Large intestine (tissue), 3 donors: Measurements from ENCODE around the gene SSX4B. TPM values are rescaled to one million over a fixed set of nuclear protein-coding genes. Genes with fewer than 3 reads are reported as not detected.
"Not testable (repeated sequence)": the region's sequence is repeated elsewhere in the genome, so short reads cannot be mapped to it uniquely, and the experiment has no call there.

Experiments
- DNase-seq, 2 donors: peaks; one replicate each; pipeline versions ENCODE4 v3.0.0 to v3.0.0-alpha.2; 2013
- H3K27ac ChIP-seq: one replicate; pipeline ENCODE4 v1.5.1; 2013; ENCODE audit warnings: low read length
- H3K27me3 ChIP-seq: 2 replicates; pipeline ENCODE4 v1.6.1; 2013; ENCODE audit warnings: low read length; ENCODE audit not compliant: control insufficient read depth, insufficient read depth
- H3K36me3 ChIP-seq: 2 replicates; pipeline ENCODE4 v1.6.1; 2013; ENCODE audit warnings: low read length; ENCODE audit not compliant: control insufficient read depth, insufficient read depth
- H3K4me1 ChIP-seq: one replicate; pipeline ENCODE4 v1.6.1; 2013; ENCODE audit warnings: low read length; ENCODE audit not compliant: control insufficient read depth, insufficient read depth
- H3K4me3 ChIP-seq: one replicate; pipeline ENCODE4 v1.5.1; 2013; ENCODE audit warnings: low read length
- H3K9me3 ChIP-seq: one replicate; pipeline ENCODE4 v1.6.1; 2013; ENCODE audit warnings: mild to moderate bottlenecking, low read depth, low read length, moderate library complexity; ENCODE audit not compliant: control insufficient read depth
- WGBS: methylation state at CpG from one replicate; pipeline ENCODE4 v1.1.5; 2013; ENCODE audit warnings: low lambda C conversion rate; ENCODE audit not compliant: insufficient coverage; 5-methylcytosine and 5-hydroxymethylcytosine counted together
- polyA plus RNA-seq: library from polyadenylated mRNA; unstranded; fragments of 120-200 nt; gene quantifications from one replicate; pipeline ENCODE4 v1.2.1, GENCODE V29; 2013

The SSX4B gene
- polyA plus RNA-seq, 1 donor = not detected

DNA sequence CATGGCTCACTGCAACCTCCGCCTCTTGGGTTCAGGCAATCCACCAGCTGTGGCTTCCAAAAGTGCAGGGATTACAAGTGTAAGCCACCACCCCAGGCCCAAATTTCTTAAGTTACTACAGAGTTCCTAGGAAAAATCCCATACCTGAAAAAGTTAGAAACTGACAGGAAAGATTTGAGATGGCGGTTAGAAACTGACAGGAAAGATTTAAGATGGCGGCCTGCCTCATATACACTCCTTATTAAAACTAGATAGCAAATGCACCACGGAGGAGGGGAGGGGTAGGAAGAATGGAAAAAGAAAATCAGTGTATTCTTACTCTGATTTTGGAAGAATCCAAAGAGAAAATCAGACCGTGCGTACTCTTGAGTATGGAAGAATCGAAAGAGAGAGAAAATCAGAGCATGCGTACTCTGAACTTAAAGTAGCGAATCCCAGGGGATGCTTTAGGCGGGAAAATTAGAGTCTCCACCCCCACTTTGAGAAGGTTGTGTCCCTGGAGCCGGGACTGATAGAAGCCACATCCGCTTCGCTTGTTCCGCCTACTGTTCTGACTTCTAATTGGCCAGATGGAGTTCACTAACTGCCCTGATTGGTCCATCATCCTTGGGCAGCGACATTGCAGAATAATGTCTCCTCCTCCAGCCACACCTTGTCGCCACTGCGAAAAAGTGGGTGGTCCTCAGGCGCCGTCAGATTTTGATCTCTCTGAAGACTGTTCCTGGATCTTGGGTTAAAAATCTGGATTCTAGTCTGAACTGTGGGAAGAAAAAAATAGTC is 55.3 kb downstream of the SSX4B start, which contains the start of gene SSX3:
SSX3 (minus strand) TSS at position 389 of the 780 bp plus-strand sequence. CDS start 1,454 bp downstream, outside the sequence.
- not testable (repeated sequence) for H3K27me3 ChIP-seq, H3K9me3 ChIP-seq, DNase-seq, H3K4me3 ChIP-seq, H3K36me3 ChIP-seq, H3K4me1 ChIP-seq, H3K27ac ChIP-seq
- no CpG with 5 or more reads among the region's 19 CpGs for WGBS

Other genes starting within 250 kb of the SSX4B start
- not detected for gene SSX5, start 215.2 kb downstream of the SSX4B start, polyA plus RNA-seq
- not detected for gene SSX1, start 156.6 kb downstream of the SSX4B start, polyA plus RNA-seq
- not detected for gene SSX3, start 55.3 kb downstream of the SSX4B start, polyA plus RNA-seq
- gene SSX4, start 28.4 kb downstream of the SSX4B start, polyA plus RNA-seq = not detected
- 66.3 TPM for gene SLC38A5, start 58.3 kb upstream of the SSX4B start, polyA plus RNA-seq
- 21.1 TPM for gene FTSJ1, start 64.2 kb upstream of the SSX4B start, polyA plus RNA-seq
- 4.5 TPM for gene PORCN, start 97.0 kb upstream of the SSX4B start, polyA plus RNA-seq
- 110 TPM for gene EBP, start 109.8 kb upstream of the SSX4B start, polyA plus RNA-seq
- 8.0 TPM for gene TBC1D25, start 127.8 kb upstream of the SSX4B start, polyA plus RNA-seq
- gene RBM3, start 162.5 kb upstream of the SSX4B start, polyA plus RNA-seq = 257 TPM
- 107 TPM for gene WDR13, start 185.5 kb upstream of the SSX4B start, polyA plus RNA-seq